ENCODE data around the gene TRIP13.
A peak's percentile ranks its signal among the peaks of the same experiment; 100 is the strongest.
"Not testable (repeated sequence)": the region's sequence is repeated elsewhere in the genome, so short reads cannot be mapped to it uniquely, and the experiment has no call there.

The TRIP13 gene

GRCh38 chr5:914612-915011 is 21.9 kb downstream of the TRIP13 start:
- H3K4me3 ChIP-seq (ENCODE audit: low read length), result no peak overlapping the region
- H3K27ac ChIP-seq (ENCODE audit: low read depth, low read length), result no peak overlapping the region
- no peaks in the 10 kb centered on the region for H3K36me3 ChIP-seq (ENCODE audit: control insufficient read depth, insufficient read depth, low read length)
- no peak overlapping the region for H3K9ac ChIP-seq (ENCODE audit: low read length)
- H3K27me3 ChIP-seq (ENCODE audit: control insufficient read depth, insufficient read depth, low read length), result no peaks in the 10 kb centered on the region
- no peaks in the 10 kb centered on the region for H3K4me1 ChIP-seq (ENCODE audit: control insufficient read depth, insufficient read depth, low read length)

- H3K27ac ChIP-seq (ENCODE audit: low read depth, low read length), result not testable (repeated sequence)
Measured at GRCh38 chr5:915346-915745, 22.7 kb downstream of the TRIP13 start.

DNA sequence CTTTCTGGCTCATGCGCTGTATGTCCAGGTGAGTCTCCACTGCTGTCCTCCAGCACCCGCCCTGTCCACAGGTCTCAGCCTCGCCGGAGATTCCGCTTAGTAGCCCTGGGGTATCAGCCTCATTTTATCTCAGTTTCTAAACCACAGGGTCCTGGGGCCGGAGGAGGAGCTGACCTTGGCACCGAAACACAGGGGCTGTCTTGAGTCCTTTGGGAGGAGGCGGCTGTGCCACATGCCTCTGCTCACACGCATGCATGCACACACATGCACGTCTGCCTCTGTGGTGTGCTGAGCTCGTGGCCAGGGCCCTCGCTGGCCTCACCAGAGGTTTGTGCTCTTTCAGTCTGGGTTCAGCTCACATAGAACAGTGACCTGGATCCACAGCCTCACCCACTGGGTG is 23.3 kb downstream of the TRIP13 start:
- Histone ChIP-seq H3K4me1 (ENCODE audit: control insufficient read depth, insufficient read depth, low read length) (no peaks in the 10 kb centered on the region), H3K4me3 (ENCODE audit: low read length) (no peak overlapping the region), H3K27me3 (ENCODE audit: control insufficient read depth, insufficient read depth, low read length) (no peaks in the 10 kb centered on the region), H3K27ac (ENCODE audit: low read depth, low read length) (no peak overlapping the region), H3K9ac (ENCODE audit: low read length) (no peak overlapping the region), H3K36me3 (ENCODE audit: control insufficient read depth, insufficient read depth, low read length) (no peaks in the 10 kb centered on the region)

More at GRCh38 chr5:915346-915745, 22.7 kb downstream of the TRIP13 start:
- not testable (repeated sequence) for H3K9ac ChIP-seq (ENCODE audit: low read length); H3K4me3 ChIP-seq (ENCODE audit: low read length); H3K4me1 ChIP-seq (ENCODE audit: control insufficient read depth, insufficient read depth, low read length); H3K36me3 ChIP-seq (ENCODE audit: control insufficient read depth, insufficient read depth, low read length); H3K27me3 ChIP-seq (ENCODE audit: control insufficient read depth, insufficient read depth, low read length)

DNA sequence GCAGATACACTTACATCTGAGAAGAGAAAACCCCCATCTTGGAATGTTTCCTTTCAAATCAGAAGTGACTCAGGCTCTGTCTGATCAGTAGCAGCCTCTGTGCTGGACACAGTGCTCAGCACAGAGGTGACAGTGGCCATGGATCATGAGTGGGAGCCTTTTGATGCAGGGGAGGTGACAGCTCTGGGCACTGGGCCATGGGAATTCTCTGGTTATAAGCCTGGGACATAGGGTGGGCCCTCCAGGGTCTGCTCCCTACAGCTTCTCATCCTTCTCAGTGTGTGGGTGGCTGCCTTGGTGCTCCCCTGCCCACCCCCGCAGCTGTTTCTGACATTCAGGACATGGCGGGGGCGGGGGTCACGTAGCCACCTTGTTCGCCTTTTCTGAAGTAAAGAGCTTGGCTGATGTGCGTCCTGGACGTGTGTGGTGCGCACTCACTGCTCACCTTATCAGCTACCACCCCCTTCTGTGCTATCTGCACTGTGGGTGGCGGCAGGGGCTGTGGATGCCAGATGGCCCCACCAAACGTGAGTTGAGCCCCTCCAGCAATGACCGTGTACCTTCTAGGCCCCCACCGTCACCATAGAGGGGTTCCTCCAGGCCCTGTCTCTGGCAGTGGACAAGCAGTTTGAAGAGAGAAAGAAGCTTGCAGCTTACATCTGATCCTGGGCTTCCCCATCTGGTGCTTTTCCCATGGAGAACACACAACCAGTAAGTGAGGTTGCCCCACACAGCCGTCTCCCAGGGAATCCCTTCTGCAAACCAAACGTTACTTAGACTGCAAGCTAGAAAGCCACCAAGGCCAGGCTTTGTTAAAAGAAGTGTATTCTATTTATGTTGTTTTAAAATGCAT is 24.0 kb downstream of the TRIP13 start:
- no peak overlapping the region for H3K27ac ChIP-seq (ENCODE audit: low read depth, low read length)
- H3K4me1 ChIP-seq (ENCODE audit: control insufficient read depth, insufficient read depth, low read length), result no peaks in the 10 kb centered on the region
- H3K4me3 ChIP-seq (ENCODE audit: low read length), result no peak overlapping the region

GRCh38 chr5:918717-919116 is 26.0 kb downstream of the TRIP13 start:
- H3K36me3 ChIP-seq (ENCODE audit: control insufficient read depth, insufficient read depth, low read length); H3K4me1 ChIP-seq (ENCODE audit: control insufficient read depth, insufficient read depth, low read length); H3K27me3 ChIP-seq (ENCODE audit: control insufficient read depth, insufficient read depth, low read length); H3K9ac ChIP-seq (ENCODE audit: low read length); H3K27ac ChIP-seq (ENCODE audit: low read depth, low read length); H3K4me3 ChIP-seq (ENCODE audit: low read length): not testable (repeated sequence)

More for the DNA sequence above, 24.0 kb downstream of the TRIP13 start:
- H3K27me3 ChIP-seq (ENCODE audit: control insufficient read depth, insufficient read depth, low read length), result no peaks in the 10 kb centered on the region
- no peaks in the 10 kb centered on the region for H3K36me3 ChIP-seq (ENCODE audit: control insufficient read depth, insufficient read depth, low read length)
- no peak overlapping the region for H3K9ac ChIP-seq (ENCODE audit: low read length)

DNA sequence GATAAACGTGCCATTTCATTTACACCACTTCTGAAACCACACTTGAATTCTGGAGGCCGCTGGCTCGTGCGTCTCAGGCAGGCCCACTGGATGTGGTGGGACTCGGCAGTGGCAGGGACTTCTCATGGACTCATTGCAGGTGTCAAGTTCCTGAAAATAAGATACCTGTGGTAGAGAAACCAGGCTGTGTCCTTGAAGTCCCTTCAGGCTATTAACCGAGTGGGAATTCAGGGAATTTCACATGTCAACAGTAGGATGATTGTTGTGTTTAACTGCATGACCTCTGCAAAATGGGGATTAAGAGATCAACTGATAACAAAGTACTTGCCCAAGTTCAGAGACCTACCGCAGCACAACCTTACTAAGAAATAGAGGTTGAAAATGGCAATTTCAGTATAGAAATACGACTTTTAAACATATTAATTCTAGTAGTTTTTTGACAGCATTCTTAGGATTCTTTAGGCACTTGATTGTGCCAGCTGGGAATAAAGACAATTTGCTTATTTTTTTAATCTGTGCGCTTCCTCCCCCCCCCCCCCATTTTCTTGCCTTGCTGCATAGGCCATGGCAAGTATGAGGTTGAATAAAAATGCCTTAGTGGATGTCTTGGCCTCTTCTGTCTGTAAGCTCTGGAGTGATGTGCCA is 26.8 kb downstream of the TRIP13 start:
- Histone ChIP-seq H3K27ac (ENCODE audit: low read depth, low read length) (no peak overlapping the region), H3K4me3 (ENCODE audit: low read length) (no peak overlapping the region), H3K36me3 (ENCODE audit: control insufficient read depth, insufficient read depth, low read length) (no peaks in the 10 kb centered on the region)

GRCh38 chr5:920321-920720 is 27.6 kb downstream of the TRIP13 start:
- Histone ChIP-seq H3K27ac (ENCODE audit: low read depth, low read length) (no peak overlapping the region), H3K36me3 (ENCODE audit: control insufficient read depth, insufficient read depth, low read length) (no peaks in the 10 kb centered on the region), H3K27me3 (ENCODE audit: control insufficient read depth, insufficient read depth, low read length) (no peaks in the 10 kb centered on the region), H3K9ac (ENCODE audit: low read length) (no peak overlapping the region), H3K4me3 (ENCODE audit: low read length) (no peak overlapping the region), H3K4me1 (ENCODE audit: control insufficient read depth, insufficient read depth, low read length) (no peaks in the 10 kb centered on the region)

More for the DNA sequence above, 26.8 kb downstream of the TRIP13 start:
- Histone ChIP-seq H3K4me1 (ENCODE audit: control insufficient read depth, insufficient read depth, low read length) (no peaks in the 10 kb centered on the region), H3K9ac (ENCODE audit: low read length) (no peak overlapping the region), H3K27me3 (ENCODE audit: control insufficient read depth, insufficient read depth, low read length) (no peaks in the 10 kb centered on the region)

DNA sequence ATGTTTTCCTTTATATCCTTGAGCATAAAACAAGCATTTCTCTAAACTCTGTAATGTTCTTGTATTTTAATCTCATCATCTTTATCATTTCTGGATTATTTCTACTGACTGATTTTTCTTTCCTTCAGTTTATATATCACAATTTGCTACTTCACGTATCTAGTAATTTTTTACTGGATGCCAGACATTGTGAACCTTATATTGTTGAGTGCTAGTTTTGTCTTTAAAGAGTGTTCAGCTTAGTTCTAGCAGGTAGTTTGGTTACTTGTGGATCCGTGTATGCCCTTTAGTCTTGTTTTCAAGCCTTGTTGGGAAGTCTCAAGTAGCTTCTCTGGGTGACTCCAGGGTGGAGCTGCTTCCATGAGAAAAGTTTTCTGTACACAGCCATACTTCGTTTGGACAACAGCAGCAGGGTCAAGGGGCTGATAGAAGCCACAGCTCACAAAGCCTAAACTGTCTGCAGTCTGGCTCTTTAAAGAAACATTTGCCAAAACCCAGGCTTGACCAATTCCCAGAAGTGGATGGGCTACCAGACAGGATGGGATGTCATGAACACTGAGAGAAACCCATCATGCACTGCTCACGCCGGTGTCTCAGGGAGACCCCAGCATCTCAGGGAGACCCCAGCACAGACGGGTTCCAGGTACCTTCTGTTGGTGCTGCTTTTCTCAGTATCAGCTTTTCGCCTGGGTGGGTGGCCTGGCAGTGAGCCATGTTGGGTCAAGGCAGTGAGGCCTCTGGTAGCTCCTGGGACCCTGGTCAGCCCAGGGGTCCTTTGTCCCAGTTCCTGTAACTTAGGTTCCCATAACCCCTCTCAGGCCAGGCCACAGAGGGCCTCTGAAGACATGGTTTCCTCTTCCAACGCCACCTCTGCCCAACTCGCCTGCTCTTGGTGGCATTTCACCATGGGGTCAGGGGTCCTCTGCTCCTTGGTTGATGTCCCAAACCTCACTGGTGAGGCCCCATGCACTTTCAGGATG is 29.1 kb downstream of the TRIP13 start:
- no peak overlapping the region for H3K9ac ChIP-seq (ENCODE audit: low read length)
- no peaks in the 10 kb centered on the region for H3K27me3 ChIP-seq (ENCODE audit: control insufficient read depth, insufficient read depth, low read length)
- no peaks in the 10 kb centered on the region for H3K4me1 ChIP-seq (ENCODE audit: control insufficient read depth, insufficient read depth, low read length)
- no peak overlapping the region for H3K4me3 ChIP-seq (ENCODE audit: low read length)
- H3K27ac ChIP-seq (ENCODE audit: low read depth, low read length), result no peak overlapping the region
- H3K36me3 ChIP-seq (ENCODE audit: control insufficient read depth, insufficient read depth, low read length), result no peaks in the 10 kb centered on the region

GRCh38 chr5:922436-923280 is 30.0 kb downstream of the TRIP13 start:
- no peak overlapping the region for H3K4me3 ChIP-seq (ENCODE audit: low read length)
- H3K27ac ChIP-seq (ENCODE audit: low read depth, low read length), result no peak overlapping the region
- H3K36me3 ChIP-seq (ENCODE audit: control insufficient read depth, insufficient read depth, low read length), result no peaks in the 10 kb centered on the region
- no peaks in the 10 kb centered on the region for H3K4me1 ChIP-seq (ENCODE audit: control insufficient read depth, insufficient read depth, low read length)
- no peaks in the 10 kb centered on the region for H3K27me3 ChIP-seq (ENCODE audit: control insufficient read depth, insufficient read depth, low read length)
- no peak overlapping the region for H3K9ac ChIP-seq (ENCODE audit: low read length)

DNA sequence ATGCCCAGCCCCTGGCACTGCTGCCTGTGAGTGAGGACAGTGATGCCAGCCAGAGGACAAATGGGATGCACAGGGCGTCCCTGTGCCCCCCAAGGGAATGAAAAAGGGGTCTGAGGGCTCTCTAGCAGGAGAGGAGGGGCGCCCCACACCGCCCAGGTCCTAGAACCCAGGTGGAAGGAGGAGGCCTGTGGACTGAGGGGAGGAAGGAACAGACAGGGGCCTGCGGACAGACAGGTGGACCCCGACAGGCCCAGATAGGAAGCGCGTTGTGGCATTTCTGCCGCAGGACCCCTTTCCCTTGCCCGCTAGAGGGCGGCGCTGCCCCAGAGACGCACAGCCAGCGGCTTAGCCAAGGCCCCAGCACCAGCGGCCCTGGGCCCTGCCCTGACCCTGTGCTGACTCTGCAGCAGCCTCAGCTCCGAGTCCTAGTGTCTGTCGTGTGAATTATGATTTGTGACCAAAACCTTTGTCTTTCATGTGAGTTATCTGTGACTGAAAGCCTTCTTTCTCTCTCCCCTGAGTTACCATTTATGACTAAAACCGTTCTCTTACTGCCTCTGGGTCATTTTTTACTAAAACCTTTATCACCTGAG is 30.7 kb downstream of the TRIP13 start:
- Histone ChIP-seq H3K9ac (ENCODE audit: low read length) (no peak overlapping the region), H3K27me3 (ENCODE audit: control insufficient read depth, insufficient read depth, low read length) (no peaks in the 10 kb centered on the region), H3K27ac (ENCODE audit: low read depth, low read length) (no peak overlapping the region), H3K4me1 (ENCODE audit: control insufficient read depth, insufficient read depth, low read length) (no peaks in the 10 kb centered on the region), H3K36me3 (ENCODE audit: control insufficient read depth, insufficient read depth, low read length) (no peaks in the 10 kb centered on the region), H3K4me3 (ENCODE audit: low read length) (no peak overlapping the region)

GRCh38 chr5:926417-927171 is 33.9 kb downstream of the TRIP13 start:
- Histone ChIP-seq H3K4me3 (ENCODE audit: low read length) (peak overlapping the region; percentile 61), H3K27me3 (ENCODE audit: control insufficient read depth, insufficient read depth, low read length) (no peaks in the 10 kb centered on the region), H3K36me3 (ENCODE audit: control insufficient read depth, insufficient read depth, low read length) (no peaks in the 10 kb centered on the region), H3K9ac (ENCODE audit: low read length) (peak overlapping the region; percentile 6), H3K27ac (ENCODE audit: low read depth, low read length) (no peak overlapping the region), H3K4me1 (ENCODE audit: control insufficient read depth, insufficient read depth, low read length) (no peaks in the 10 kb centered on the region)
